Measurements from ENCODE around the gene BRPF1. TPM values are rescaled to one million over a fixed set of nuclear protein-coding genes. Genes with fewer than 3 reads are reported as not detected.

The BRPF1 gene
- total and polyA plus RNA-seq, 4 donors, result 2.0 to 11.2 (median 6.5) TPM

- Histone ChIP-seq H3K27me3 (ENCODE audit: control insufficient read depth in 4 of 4, insufficient read depth in 4 of 4, low read length in 3 of 4) (no peaks in the 10 kb centered on the region), H3K27ac (ENCODE audit: low read depth in 1 of 2, low read length in 2 of 2) (peak within 1 kb of the TSS; percentile 88 to 93), H3K4me3 (ENCODE audit: low read depth in 1 of 3, low read length in 3 of 3) (peak within 1 kb of the TSS; percentile 50 to 70 (median 68)), H3K4me1 (ENCODE audit: control insufficient read depth in 4 of 4, insufficient read depth in 4 of 4, low read length in 3 of 4) (peaks cover 8 to 28% (median 22%) of the 10 kb centered on the region in 4 donors), H3K9ac (ENCODE audit: low read depth in 1 of 2, low read length in 2 of 2) (peak within 1 kb of the TSS; percentile 59 to 74), H3K9me3 (ENCODE audit: control insufficient read depth in 4 of 4, low read length in 3 of 4) (no peaks in the 10 kb centered on the region), H3K36me3 (ENCODE audit: control insufficient read depth in 4 of 4, insufficient read depth in 3 of 4, low read depth in 1 of 4, low read length in 3 of 4) (peaks cover 0 to 8% (median 4%) of the 10 kb centered on the region in 4 donors)
- peak; percentile 37 for TF ChIP-seq YY1 (IDR thresholded peaks at IDR 0.05)
- TF ChIP-seq FOXA2 (IDR thresholded peaks at IDR 0.05), result no peak
- TF ChIP-seq, protein P1, sequence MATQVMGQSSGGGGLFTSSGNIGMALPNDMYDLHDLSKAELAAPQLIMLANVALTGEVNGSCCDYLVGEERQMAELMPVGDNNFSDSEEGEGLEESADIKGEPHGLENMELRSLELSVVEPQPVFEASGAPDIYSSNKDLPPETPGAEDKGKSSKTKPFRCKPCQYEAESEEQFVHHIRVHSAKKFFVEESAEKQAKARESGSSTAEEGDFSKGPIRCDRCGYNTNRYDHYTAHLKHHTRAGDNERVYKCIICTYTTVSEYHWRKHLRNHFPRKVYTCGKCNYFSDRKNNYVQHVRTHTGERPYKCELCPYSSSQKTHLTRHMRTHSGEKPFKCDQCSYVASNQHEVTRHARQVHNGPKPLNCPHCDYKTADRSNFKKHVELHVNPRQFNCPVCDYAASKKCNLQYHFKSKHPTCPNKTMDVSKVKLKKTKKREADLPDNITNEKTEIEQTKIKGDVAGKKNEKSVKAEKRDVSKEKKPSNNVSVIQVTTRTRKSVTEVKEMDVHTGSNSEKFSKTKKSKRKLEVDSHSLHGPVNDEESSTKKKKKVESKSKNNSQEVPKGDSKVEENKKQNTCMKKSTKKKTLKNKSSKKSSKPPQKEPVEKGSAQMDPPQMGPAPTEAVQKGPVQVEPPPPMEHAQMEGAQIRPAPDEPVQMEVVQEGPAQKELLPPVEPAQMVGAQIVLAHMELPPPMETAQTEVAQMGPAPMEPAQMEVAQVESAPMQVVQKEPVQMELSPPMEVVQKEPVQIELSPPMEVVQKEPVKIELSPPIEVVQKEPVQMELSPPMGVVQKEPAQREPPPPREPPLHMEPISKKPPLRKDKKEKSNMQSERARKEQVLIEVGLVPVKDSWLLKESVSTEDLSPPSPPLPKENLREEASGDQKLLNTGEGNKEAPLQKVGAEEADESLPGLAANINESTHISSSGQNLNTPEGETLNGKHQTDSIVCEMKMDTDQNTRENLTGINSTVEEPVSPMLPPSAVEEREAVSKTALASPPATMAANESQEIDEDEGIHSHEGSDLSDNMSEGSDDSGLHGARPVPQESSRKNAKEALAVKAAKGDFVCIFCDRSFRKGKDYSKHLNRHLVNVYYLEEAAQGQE (IDR thresholded peaks at IDR 0.05), result peak; percentile 8
- TF ChIP-seq HNF4G (IDR thresholded peaks at IDR 0.05), result no peak
- TF ChIP-seq RAD21 (IDR thresholded peaks at IDR 0.05), result peak in 1 of 2 donors; percentile 32
- DNase-seq (ENCODE audit: low spot score), result peak; percentile 70
- 4% methylated on average over 49 of the region's 49 CpGs for WGBS
These were observed 38.1 kb downstream of the BRPF1 start, which contains the start of gene CAMK1 for GRCh38 chr3:9769426-9770275. CAMK1 (minus strand) TSS chr3:9769947; CDS start chr3:9767749, 2,198 bp downstream.

- Histone ChIP-seq H3K9ac (ENCODE audit: low read depth in 1 of 2, low read length in 2 of 2) (peak overlapping the region; percentile 59 to 74), H3K4me1 (ENCODE audit: control insufficient read depth in 4 of 4, insufficient read depth in 4 of 4, low read length in 3 of 4) (peaks cover 8 to 28% (median 22%) of the 10 kb centered on the region in 4 donors), H3K9me3 (ENCODE audit: control insufficient read depth in 4 of 4, low read length in 3 of 4) (no peaks in the 10 kb centered on the region), H3K27ac (ENCODE audit: low read depth in 1 of 2, low read length in 2 of 2) (peak overlapping the region; percentile 88 to 93), H3K27me3 (ENCODE audit: control insufficient read depth in 4 of 4, insufficient read depth in 4 of 4, low read length in 3 of 4) (no peaks in the 10 kb centered on the region), H3K4me3 (ENCODE audit: low read depth in 1 of 3, low read length in 3 of 3) (peak overlapping the region; percentile 50 to 70 (median 68)), H3K36me3 (ENCODE audit: control insufficient read depth in 4 of 4, insufficient read depth in 3 of 4, low read depth in 1 of 4, low read length in 3 of 4) (peaks cover 0 to 6% (median 4%) of the 10 kb centered on the region in 4 donors)
- peak; percentile 83 for DNase-seq (ENCODE audit: low spot score)
- no peak for TF ChIP-seq YY1 (IDR thresholded peaks at IDR 0.05)
- peak; percentile 89 for TF ChIP-seq SP1 (IDR thresholded peaks at IDR 0.05)
- TF ChIP-seq RXRA (IDR thresholded peaks at IDR 0.05), result peak; percentile 41 to 69
- TF ChIP-seq RAD21 (IDR thresholded peaks at IDR 0.05), result peak in 1 of 2 donors; percentile 44
- TF ChIP-seq, protein P2, sequence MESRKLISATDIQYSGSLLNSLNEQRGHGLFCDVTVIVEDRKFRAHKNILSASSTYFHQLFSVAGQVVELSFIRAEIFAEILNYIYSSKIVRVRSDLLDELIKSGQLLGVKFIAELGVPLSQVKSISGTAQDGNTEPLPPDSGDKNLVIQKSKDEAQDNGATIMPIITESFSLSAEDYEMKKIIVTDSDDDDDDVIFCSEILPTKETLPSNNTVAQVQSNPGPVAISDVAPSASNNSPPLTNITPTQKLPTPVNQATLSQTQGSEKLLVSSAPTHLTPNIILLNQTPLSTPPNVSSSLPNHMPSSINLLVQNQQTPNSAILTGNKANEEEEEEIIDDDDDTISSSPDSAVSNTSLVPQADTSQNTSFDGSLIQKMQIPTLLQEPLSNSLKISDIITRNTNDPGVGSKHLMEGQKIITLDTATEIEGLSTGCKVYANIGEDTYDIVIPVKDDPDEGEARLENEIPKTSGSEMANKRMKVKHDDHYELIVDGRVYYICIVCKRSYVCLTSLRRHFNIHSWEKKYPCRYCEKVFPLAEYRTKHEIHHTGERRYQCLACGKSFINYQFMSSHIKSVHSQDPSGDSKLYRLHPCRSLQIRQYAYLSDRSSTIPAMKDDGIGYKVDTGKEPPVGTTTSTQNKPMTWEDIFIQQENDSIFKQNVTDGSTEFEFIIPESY (IDR thresholded peaks at IDR 0.05), result peak; percentile 40
- peak; percentile 76 for TF ChIP-seq HNF4G (IDR thresholded peaks at IDR 0.05)
- peak; percentile 65 to 74 for TF ChIP-seq EGR1 (IDR thresholded peaks at IDR 0.05; ENCODE audit: low read depth in 2 of 2)
- TF ChIP-seq, protein P3, sequence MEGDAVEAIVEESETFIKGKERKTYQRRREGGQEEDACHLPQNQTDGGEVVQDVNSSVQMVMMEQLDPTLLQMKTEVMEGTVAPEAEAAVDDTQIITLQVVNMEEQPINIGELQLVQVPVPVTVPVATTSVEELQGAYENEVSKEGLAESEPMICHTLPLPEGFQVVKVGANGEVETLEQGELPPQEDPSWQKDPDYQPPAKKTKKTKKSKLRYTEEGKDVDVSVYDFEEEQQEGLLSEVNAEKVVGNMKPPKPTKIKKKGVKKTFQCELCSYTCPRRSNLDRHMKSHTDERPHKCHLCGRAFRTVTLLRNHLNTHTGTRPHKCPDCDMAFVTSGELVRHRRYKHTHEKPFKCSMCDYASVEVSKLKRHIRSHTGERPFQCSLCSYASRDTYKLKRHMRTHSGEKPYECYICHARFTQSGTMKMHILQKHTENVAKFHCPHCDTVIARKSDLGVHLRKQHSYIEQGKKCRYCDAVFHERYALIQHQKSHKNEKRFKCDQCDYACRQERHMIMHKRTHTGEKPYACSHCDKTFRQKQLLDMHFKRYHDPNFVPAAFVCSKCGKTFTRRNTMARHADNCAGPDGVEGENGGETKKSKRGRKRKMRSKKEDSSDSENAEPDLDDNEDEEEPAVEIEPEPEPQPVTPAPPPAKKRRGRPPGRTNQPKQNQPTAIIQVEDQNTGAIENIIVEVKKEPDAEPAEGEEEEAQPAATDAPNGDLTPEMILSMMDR (IDR thresholded peaks at IDR 0.05; ENCODE audit: low read depth, low read length, missing input control), result no peak
- TF ChIP-seq JUND (IDR thresholded peaks at IDR 0.05), result peak in 1 of 2 donors; percentile 46
- no peak for TF ChIP-seq TAF1 (conservative IDR thresholded peaks at IDR 0.05)
- TF ChIP-seq FOXA1 (IDR thresholded peaks at IDR 0.05), result no peak
- TF ChIP-seq, protein P1 (IDR thresholded peaks at IDR 0.05), result peak; percentile 28
- TF ChIP-seq, protein P4, sequence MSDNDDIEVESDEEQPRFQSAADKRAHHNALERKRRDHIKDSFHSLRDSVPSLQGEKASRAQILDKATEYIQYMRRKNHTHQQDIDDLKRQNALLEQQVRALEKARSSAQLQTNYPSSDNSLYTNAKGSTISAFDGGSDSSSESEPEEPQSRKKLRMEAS (IDR thresholded peaks at IDR 0.05), result peak; percentile 48
- TF ChIP-seq FOXA2 (IDR thresholded peaks at IDR 0.05), result peak; percentile 28
- TF ChIP-seq GABPA (IDR thresholded peaks at IDR 0.05 in 1 of 2, conservative IDR thresholded peaks at IDR 0.05 in 1 of 2), result peak in 1 of 2 donors; percentile 55
- peak; percentile 95 for TF ChIP-seq NR2F2 (IDR thresholded peaks at IDR 0.05)
- TF ChIP-seq HNF4A (conservative IDR thresholded peaks at IDR 0.05), result peak; percentile 91
- TF ChIP-seq, protein P5, sequence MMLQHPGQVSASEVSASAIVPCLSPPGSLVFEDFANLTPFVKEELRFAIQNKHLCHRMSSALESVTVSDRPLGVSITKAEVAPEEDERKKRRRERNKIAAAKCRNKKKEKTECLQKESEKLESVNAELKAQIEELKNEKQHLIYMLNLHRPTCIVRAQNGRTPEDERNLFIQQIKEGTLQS (IDR thresholded peaks at IDR 0.05), result peak; percentile 39
- WGBS, result 7% methylated on average over 15 of the region's 15 CpGs
These were observed 38.8 kb downstream of the BRPF1 start for GRCh38 chr3:9770276-9770812.
